Activated T-helper 1 cell treated with anti-CD3 and anti-CD28 coated beads, Interleukin-12 subunit alpha, Interleukin-12 subunit beta, Interleukin-2, Interleukin-4 antibody, amounts not matched to agents 30 ng/mL and 10 ng/mL and 1 ng/mL, durations not matched to agents 14 hours and 24 hours and 36 hours (primary cell): ENCODE data around the gene VAV2. TPM values are rescaled to one million over a fixed set of nuclear protein-coding genes. Genes with fewer than 3 reads are reported as not detected.

Experiments
- DNase-seq: peaks from one replicate; pipeline ENCODE4 v3.0.0; 2021; ENCODE audit warnings: low spot score
- H3K27ac Mint-ChIP-seq: one replicate; pipeline ENCODE4 v1.8.0; 2021; ENCODE audit warnings: mild to moderate bottlenecking, mixed read lengths
- H3K27me3 Mint-ChIP-seq: one replicate; pipeline ENCODE4 v1.8.0; 2022; ENCODE audit warnings: mild to moderate bottlenecking, moderate library complexity, mixed read lengths; ENCODE audit not compliant: insufficient read depth
- H3K36me3 Mint-ChIP-seq: one replicate; pipeline ENCODE4 v1.8.0; 2021; ENCODE audit warnings: low read depth, mixed read lengths
- H3K4me1 Mint-ChIP-seq: one replicate; pipeline ENCODE4 v1.8.0; 2021; ENCODE audit warnings: low read depth, mixed read lengths
- H3K4me3 Mint-ChIP-seq: one replicate; pipeline ENCODE4 v1.8.0; 2021; ENCODE audit warnings: mild to moderate bottlenecking, moderate library complexity, mixed read lengths
- H3K9me3 Mint-ChIP-seq: one replicate; pipeline ENCODE4 v1.8.0; 2021; ENCODE audit warnings: mixed read lengths
- intact Hi-C: fragments of 100-400 bp; cut with micrococcal nuclease; formaldehyde crosslinking; loops from one replicate; pipeline ENCODE4 v1.15.1; 2024
- total RNA-seq: library from RNA; stranded (reverse); gene quantifications from 2 replicates; pipeline ENCODE4 v1.2.3, GENCODE V29; 2022

Gene VAV2
- total RNA-seq, 1 donor from 2014 or later = 5.8 TPM

DNA sequence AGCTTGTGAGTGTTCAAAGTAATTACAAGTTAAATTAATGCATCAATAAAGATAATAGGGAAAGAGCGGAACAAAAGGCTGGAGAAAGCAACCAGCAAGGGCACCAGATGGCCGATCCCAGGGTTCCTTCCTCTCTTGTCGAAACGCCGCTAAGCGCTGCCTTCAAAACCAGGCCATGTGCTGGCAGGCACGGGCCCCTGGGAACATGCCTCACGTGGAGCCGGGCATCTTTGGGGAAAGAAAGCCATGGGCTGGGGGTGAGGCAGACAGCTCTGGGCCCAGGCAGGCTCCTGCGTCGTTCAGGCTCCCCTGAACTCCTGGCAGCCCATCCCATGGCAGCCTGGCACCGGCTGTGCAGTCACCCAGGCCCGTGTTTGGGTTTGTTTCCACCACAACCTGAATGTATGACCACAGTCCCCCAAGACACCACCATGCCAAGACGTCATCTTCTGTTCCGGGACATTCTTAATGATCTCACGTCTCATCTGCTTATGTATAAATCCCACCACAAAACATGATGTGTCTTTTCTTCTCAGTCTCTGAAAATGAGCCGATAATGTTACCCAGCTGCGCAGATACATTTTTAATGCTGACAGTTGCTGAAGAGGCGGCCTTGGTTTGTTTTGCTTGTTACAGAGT is 143.5 kb downstream of the VAV2 start:
- H3K4me1 Mint-ChIP-seq = no peaks in the 10 kb centered on the region
- H3K36me3 Mint-ChIP-seq = no peaks in the 10 kb centered on the region
- no peaks in the 10 kb centered on the region for H3K9me3 Mint-ChIP-seq
- H3K27me3 Mint-ChIP-seq = no peaks in the 10 kb centered on the region
- intact Hi-C loops = no loop called here
- no peak overlapping the region for H3K4me3 Mint-ChIP-seq
- DNase-seq = no peak
- no peak overlapping the region for H3K27ac Mint-ChIP-seq

DNA sequence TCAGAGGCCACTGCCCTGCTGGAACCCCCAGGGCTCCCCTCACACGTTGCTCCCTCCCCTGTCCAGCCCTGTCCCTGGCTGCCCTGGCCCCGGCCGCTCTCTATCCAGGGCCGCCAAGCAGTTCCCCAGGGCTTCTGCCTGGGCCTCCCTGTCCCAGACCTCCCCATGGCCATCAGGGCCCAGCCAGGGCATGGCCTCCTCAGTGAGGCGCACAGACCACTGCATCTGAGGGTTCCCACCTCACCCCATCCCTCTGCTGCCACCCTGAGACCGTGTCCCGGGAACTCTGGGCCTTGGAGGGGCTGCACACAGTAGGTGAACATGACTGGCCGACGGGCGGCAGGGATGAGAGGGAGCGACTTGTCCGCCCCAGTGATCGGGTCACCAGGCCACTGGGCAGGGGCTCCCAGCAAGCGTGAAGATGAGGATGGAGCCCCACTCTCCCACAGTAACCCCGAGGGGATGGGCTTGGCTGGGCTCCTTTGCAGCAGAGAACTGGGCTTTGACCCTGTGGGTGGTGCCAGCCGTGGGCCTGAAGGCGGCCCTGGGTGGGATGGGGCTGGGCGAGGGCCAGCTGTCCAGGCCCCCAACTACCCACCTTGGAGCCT is 145.5 kb downstream of the VAV2 start:
- no peaks in the 10 kb centered on the region for H3K27me3 Mint-ChIP-seq
- H3K36me3 Mint-ChIP-seq = no peaks in the 10 kb centered on the region
- H3K9me3 Mint-ChIP-seq = no peaks in the 10 kb centered on the region
- H3K4me1 Mint-ChIP-seq = no peaks in the 10 kb centered on the region
- no peak overlapping the region for H3K27ac Mint-ChIP-seq
- intact Hi-C loops = no loop called here
- DNase-seq = no peak
- H3K4me3 Mint-ChIP-seq = no peak overlapping the region

DNA sequence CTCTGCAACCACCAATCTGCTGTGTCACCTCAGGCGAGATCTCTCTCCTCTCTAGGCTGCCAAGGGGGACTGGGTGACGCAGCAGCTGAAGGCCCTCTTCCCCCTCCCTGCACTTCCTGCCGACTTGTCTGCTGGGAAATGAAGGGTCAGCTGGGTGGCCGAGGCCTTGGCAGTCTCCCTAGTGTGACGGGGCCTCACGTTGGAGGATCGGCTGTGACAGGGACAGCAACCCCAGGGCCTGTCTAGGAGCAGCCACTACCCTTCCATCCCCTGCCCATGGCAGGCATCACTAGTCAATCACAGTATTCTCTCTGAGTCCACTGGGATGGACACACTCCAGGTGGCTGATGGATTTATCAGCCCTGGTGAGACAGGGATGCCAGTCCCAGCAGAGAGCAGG is 146.7 kb downstream of the VAV2 start:
- Mint-ChIP-seq H3K36me3 (no peaks in the 10 kb centered on the region), H3K9me3 (no peaks in the 10 kb centered on the region), H3K4me1 (no peaks in the 10 kb centered on the region), H3K27ac (no peak overlapping the region), H3K27me3 (no peaks in the 10 kb centered on the region), H3K4me3 (no peak overlapping the region)
- intact Hi-C loops = no loop called here
- DNase-seq = no peak

DNA sequence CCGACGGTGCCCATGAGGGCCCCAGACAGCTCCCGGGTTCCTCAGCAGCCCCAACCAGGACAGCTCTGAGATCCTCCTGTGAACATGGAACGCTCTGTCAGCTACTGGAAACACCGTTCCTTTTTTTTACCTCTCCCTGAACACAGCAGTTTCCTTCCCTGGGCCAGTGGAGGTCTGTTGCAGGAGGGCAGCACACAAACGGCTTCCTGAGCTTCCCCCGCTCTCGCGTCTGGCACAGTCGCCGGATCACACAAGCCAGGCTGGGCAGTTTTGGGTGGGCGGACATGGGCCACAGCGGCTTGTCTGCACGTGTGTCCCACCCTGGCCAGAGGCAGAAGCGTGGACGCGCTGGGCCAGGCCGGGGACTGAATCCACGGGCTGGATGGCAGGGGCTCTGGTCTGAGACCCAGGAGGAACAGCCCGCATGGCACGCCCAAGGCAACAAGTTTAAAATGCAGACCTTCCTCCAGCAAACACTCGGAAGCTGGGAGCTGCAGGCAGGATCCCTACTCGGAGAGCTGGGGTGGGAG is 147.2 kb downstream of the VAV2 start:
- intact Hi-C loops = no loop called here
- Mint-ChIP-seq H3K36me3 (no peaks in the 10 kb centered on the region), H3K9me3 (no peaks in the 10 kb centered on the region), H3K4me1 (no peaks in the 10 kb centered on the region), H3K27ac (no peak overlapping the region), H3K27me3 (no peaks in the 10 kb centered on the region), H3K4me3 (no peak overlapping the region)
- DNase-seq = no peak

DNA sequence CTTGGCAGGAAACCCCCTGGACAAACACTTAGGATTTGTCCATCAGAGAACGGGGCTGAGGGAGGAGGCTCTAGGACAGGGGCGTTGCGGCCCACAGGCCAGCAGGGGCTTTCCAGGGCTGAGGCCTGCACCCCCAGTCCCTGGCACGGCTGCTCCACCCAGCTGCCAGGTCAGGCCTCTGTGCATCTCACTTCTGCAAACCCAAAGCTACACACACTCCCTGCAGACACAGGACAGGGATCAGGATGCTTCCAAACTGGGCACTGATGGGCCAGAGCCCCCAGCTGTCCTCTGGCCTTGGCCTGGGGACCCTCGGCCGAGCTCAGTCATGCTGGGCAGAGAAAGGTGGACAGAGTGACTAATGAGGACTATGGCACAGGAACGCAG is 147.7 kb downstream of the VAV2 start:
- Mint-ChIP-seq H3K4me1 (no peaks in the 10 kb centered on the region), H3K27me3 (no peaks in the 10 kb centered on the region), H3K4me3 (no peak overlapping the region), H3K9me3 (no peaks in the 10 kb centered on the region), H3K36me3 (no peaks in the 10 kb centered on the region), H3K27ac (no peak overlapping the region)
- DNase-seq = no peak
- intact Hi-C loops = no loop called here

DNA sequence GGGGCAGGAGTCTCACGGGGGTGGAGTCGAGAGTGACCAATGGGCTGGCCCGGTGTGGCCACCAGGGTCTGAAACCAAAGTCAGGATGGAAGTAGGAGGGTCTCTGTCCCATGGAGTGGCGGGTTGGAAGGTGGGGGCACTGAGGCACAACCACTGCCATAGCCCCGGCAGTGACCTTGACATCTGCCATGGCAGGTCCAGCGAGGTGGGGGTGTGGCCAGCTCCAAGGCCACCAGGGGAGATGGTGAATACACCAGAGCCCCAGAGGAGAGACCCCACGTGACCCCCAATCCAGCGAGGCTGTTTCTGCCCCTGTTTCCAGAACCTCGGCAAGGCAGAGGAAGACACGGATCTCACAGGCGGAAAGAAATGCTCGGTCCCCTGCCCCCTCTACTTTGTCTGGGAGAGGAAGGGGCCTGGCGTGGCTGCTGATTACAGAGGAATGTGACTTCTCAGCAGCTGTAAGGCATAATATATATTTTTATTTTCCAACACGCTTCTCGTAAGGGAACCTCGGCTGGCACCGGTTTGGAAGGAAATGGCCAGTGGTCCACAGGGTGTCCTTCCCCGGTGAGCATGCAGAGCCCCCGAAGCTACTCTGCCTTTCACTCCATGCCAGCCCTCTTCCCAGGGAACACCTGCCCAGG is 148.2 kb downstream of the VAV2 start:
- no peak for DNase-seq
- Mint-ChIP-seq H3K36me3 (no peaks in the 10 kb centered on the region), H3K27me3 (no peaks in the 10 kb centered on the region), H3K27ac (no peak overlapping the region), H3K9me3 (no peaks in the 10 kb centered on the region), H3K4me3 (no peak overlapping the region), H3K4me1 (no peaks in the 10 kb centered on the region)
- intact Hi-C loops = no loop called here

DNA sequence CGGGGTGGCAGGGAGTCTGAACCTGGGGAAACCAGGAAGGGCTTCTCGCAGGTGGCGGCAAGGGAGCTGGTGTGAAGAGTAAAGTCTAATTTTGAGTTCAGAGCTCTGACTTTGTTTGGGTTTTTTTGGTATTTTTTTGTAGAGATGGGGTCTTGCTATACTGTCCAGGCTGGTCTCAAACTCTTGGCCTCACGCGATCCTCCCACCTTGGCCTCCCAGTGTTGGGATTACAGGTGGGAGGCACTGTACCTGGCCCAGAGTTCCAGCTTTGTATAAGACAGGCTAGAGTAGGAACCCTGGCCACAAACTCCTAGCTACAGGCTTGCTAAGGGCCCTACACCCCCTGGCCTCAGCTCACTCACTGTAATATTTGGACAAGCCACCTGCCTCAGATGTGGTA is 148.9 kb downstream of the VAV2 start:
- no peak overlapping the region for H3K4me3 Mint-ChIP-seq
- intact Hi-C loops = no loop called here
- H3K36me3 Mint-ChIP-seq = no peaks in the 10 kb centered on the region
- H3K4me1 Mint-ChIP-seq = no peaks in the 10 kb centered on the region
- no peaks in the 10 kb centered on the region for H3K27me3 Mint-ChIP-seq
- no peak for DNase-seq
- no peaks in the 10 kb centered on the region for H3K9me3 Mint-ChIP-seq
- H3K27ac Mint-ChIP-seq = no peak overlapping the region

DNA sequence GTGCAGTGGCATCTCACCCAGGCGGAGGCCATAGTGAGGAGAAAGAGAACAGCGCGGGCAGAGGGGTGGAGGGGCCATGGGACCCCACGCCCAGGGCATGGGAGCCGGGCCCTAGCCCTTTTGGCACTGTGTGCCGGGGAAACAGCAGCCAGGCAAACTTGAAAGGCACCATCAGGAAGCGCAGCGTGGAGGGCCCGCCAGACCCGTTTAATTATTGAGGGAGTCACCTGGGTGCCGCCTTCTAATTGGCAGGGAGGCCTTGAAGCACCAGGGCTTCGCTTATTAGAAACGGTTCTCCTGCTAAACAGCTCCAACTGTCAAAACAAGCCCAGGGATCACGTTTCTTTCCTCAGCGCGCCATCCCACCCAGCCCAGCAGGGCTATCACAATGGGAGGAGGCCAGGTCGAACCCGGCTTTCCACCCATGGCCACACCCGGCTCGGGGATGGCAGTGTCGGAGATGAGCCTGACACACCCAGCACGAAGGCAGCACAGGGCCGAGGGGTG is 149.3 kb downstream of the VAV2 start:
- Mint-ChIP-seq H3K27ac (no peak overlapping the region), H3K36me3 (no peaks in the 10 kb centered on the region), H3K9me3 (no peaks in the 10 kb centered on the region), H3K27me3 (no peaks in the 10 kb centered on the region), H3K4me1 (no peaks in the 10 kb centered on the region), H3K4me3 (no peak overlapping the region)
- intact Hi-C loops = no loop called here
- DNase-seq = no peak

DNA sequence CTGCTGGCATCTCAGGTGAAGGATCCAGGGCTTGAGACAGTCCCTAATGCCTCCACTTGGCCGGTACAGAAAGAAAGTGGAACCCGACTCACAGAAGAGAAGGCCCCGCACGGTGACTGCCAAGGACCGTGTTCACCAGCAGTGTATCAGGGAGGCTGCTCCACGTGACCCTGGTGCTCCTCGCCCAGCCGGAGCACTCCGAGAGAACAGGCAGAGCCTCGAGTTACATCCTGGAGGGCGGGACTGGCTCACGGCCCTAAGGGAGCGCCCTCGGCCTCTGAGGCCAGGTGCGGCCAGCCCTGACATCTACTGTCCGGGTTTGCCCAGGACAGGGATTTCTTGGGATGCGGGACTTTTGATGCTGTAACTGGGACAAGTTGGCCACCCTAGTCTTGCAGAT is 149.9 kb downstream of the VAV2 start:
- no peak overlapping the region for H3K27ac Mint-ChIP-seq
- intact Hi-C loops = no loop called here
- H3K4me3 Mint-ChIP-seq = no peak overlapping the region
- no peaks in the 10 kb centered on the region for H3K9me3 Mint-ChIP-seq
- H3K36me3 Mint-ChIP-seq = no peaks in the 10 kb centered on the region
- no peaks in the 10 kb centered on the region for H3K27me3 Mint-ChIP-seq
- no peak for DNase-seq
- no peaks in the 10 kb centered on the region for H3K4me1 Mint-ChIP-seq

DNA sequence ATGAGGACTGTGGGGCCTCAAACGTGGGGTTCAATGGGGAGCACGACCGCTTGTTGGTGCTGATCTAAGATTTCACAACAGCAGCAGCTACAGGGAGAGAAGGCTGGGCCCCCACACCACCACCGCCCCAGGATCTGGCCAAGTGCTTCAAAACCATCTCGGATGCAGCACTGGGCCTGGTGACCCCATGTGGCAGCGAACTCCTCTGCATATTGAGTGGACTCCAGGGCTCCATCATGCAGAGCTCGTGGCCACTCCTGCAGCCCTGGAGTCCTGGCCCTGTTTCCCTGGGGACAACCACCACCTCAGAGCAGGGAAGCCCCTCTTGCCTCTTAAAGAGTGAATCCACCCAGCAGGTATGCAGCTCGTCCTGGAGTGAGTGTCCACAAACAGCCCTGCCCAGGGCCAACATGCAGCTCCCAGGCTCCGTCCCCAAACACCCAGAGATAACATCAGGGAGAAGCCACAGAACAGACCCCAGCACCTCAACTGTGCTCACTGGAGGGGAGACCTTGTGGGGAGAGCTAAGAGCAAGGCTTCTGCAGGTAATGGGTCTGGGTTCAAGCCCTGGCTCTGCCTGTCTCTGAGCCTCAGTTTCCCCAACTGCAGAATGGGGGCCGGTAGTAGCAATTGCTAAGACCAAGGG is 150.8 kb downstream of the VAV2 start:
- H3K36me3 Mint-ChIP-seq = no peaks in the 10 kb centered on the region
- H3K27ac Mint-ChIP-seq = no peak overlapping the region
- intact Hi-C loops = no loop called here
- H3K4me1 Mint-ChIP-seq = no peaks in the 10 kb centered on the region
- no peaks in the 10 kb centered on the region for H3K27me3 Mint-ChIP-seq
- H3K9me3 Mint-ChIP-seq = no peaks in the 10 kb centered on the region
- no peak for DNase-seq
- no peak overlapping the region for H3K4me3 Mint-ChIP-seq

DNA sequence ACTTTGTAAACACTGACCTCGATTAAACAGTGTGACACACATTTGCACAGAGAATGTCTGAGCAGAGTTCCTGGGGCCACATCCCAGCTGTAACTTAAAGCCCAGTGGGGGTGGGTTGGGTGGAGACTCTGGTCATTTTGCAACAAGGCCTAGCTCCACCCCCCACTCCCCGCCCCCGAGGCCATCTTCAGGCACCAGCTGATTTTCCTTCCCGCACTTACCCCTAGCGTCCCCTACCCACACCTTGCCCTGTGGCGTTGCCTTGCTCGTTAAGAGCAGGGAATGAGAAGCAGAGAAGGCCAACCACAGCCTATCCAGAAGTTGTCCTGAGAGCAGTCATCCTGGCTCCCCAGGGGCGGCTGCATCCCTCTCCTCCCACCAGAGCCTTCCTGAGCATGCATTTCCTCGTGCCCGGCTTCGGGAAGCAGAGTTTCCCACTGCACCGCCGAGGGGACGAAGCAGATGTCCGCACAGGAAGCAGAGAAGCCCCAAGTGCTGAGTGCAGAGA is 152.2 kb downstream of the VAV2 start:
- intact Hi-C loops = no loop called here
- no peaks in the 10 kb centered on the region for H3K27me3 Mint-ChIP-seq
- no peaks in the 10 kb centered on the region for H3K4me1 Mint-ChIP-seq
- H3K27ac Mint-ChIP-seq = no peak overlapping the region
- H3K4me3 Mint-ChIP-seq = no peak overlapping the region
- H3K36me3 Mint-ChIP-seq = no peaks in the 10 kb centered on the region
- DNase-seq = no peak
- H3K9me3 Mint-ChIP-seq = no peaks in the 10 kb centered on the region

DNA sequence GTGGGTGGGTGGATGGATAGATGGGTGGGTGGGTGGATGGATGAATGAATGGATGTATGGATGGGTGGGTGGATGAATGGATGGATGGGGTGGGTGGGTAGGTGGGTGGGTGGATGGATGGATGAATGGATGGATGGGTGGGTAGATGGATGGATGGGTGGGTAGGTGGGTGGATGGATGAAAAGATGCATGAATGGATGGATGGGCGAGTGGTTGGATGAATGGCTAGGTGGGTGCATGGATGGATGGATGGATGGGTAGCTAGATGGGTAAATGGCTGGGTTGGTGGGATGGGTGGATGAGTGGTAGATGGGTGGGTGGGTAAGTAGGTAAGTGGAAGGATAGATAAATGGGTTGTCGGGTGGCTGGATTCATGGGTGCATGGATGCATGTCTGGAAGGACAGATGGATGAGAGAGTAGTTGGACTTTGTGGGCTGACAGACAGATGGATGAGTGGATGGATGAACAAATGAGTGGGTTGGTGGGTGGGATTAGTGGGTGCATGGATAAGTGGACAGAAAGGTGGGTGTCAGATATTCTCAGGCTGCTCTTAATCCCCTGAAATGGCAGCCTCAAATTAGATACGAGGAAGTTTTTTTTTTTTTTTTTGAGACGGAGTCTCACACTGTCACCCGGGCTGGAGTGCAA is 153.1 kb downstream of the VAV2 start:
- DNase-seq = no peak
- H3K9me3 Mint-ChIP-seq = no peaks in the 10 kb centered on the region
- no peaks in the 10 kb centered on the region for H3K4me1 Mint-ChIP-seq
- no peaks in the 10 kb centered on the region for H3K36me3 Mint-ChIP-seq
- intact Hi-C loops = no loop called here
- no peak overlapping the region for H3K27ac Mint-ChIP-seq
- no peaks in the 10 kb centered on the region for H3K27me3 Mint-ChIP-seq
- no peak overlapping the region for H3K4me3 Mint-ChIP-seq
